Panc1 (cell line): ENCODE measurements around the gene NRP2. TPM values are rescaled to one million over a fixed set of nuclear protein-coding genes. Genes with fewer than 3 reads are reported as not detected.

Experiments used
- ATAC-seq: fragments of 200-7000 bp; cut with Tn5 transposase; 2 replicates; pipeline ENCODE4 v1.9.1; 2020; ENCODE audit warnings: mild to moderate bottlenecking, moderate library complexity
- BruUV-seq: library from RNA; stranded (reverse); fragments of 400-500 nt; replicated peaks from 2 replicates; lab custom pipeline; 2021; lab: Mats Ljungman, UMichigan
- CTCF ChIA-PET: fragments of 300-600 bp; sonication (Branson Sonifier 250); formaldehyde crosslinking; loops from one replicate; lab custom pipeline; 2022; ENCODE audit warnings: antibody characterized with exemption; lab: Charles Lee
- POLR2A ChIA-PET: fragments of 300-600 bp; sonication (Branson Sonifier 250); formaldehyde crosslinking; loops from one replicate; lab custom pipeline; 2022; ENCODE audit warnings: antibody characterized with exemption; lab: Charles Lee
- DNase-seq: peaks from one replicate; pipeline ENCODE4 v3.0.0-alpha.2; 2010; ENCODE audit warnings: low read depth, low spot score
- H3K27ac ChIP-seq: 2 replicates; pipeline ENCODE4 v1.5.1; 2011; ENCODE audit warnings: mild to moderate bottlenecking, low read length, inconsistent platforms
- H3K27me3 ChIP-seq: fragments of 200-500 bp; sonication (Bioruptor generic); 2 replicates; pipeline ENCODE4 v1.6.0; 2014; ENCODE audit warnings: low read length, inconsistent platforms; ENCODE audit not compliant: control insufficient read depth, insufficient read depth
- H3K36me3 ChIP-seq: fragments of 200-500 bp; sonication (Bioruptor generic); 2 replicates; pipeline ENCODE4 v1.5.1; 2014; ENCODE audit warnings: inconsistent platforms, mild to moderate bottlenecking, low read length, moderate library complexity; ENCODE audit not compliant: control insufficient read depth, insufficient read depth
- H3K4me1 ChIP-seq: 2 replicates; pipeline ENCODE4 v1.5.1; 2011; ENCODE audit warnings: inconsistent platforms, mild to moderate bottlenecking, low read length, moderate library complexity; ENCODE audit not compliant: control insufficient read depth, insufficient read depth
- H3K4me3 ChIP-seq, 2 experiments: 2 replicates each; pipeline ENCODE4 v1.5.1; 2011 to 2012; ENCODE audit warnings: low read depth in 2 of 2, low read length in 2 of 2, mild to moderate bottlenecking in 2 of 2, inconsistent platforms in 1 of 2, moderate library complexity in 1 of 2
- H3K9me3 ChIP-seq: fragments of 200-500 bp; sonication (Bioruptor generic); 2 replicates; pipeline ENCODE4 v1.5.1; 2014; ENCODE audit warnings: low read depth, mild to moderate bottlenecking, inconsistent platforms, low read length, moderate library complexity; ENCODE audit not compliant: control insufficient read depth, insufficient read depth
- CTCF ChIP-seq: fragments of 450-650 bp; IDR thresholded peaks from 2 replicates; pipeline ENCODE4 v1.5.1; 2017; ENCODE audit warnings: mild to moderate bottlenecking
- POLR2AphosphoS5 ChIP-seq: IDR thresholded peaks from 2 replicates; pipeline ENCODE4 v1.6.1; 2012; ENCODE audit warnings: mild to moderate bottlenecking, low read depth, low read length, moderate library complexity
- SIN3A ChIP-seq: IDR thresholded peaks from 2 replicates; pipeline ENCODE4 v1.6.1; 2012; ENCODE audit warnings: low read depth, mild to moderate bottlenecking, low read length, moderate library complexity, borderline replicate concordance; ENCODE audit not compliant: insufficient read depth
- TCF7L2 ChIP-seq: IDR thresholded peaks from 2 replicates; pipeline ENCODE4 v1.6.1; 2011; ENCODE audit warnings: mild to moderate bottlenecking, low read depth, low read length, inconsistent platforms
- in situ Hi-C: cut with HindIII; loops from 2 replicates; pipeline ENCODE4 v1.10.0; 2016; ENCODE audit warnings: low sequenced_read_pairs, low pct_unique_long_range_greater_than_20kb
- intact Hi-C: fragments of 100-400 bp; cut with micrococcal nuclease; formaldehyde crosslinking; loops from one replicate; pipeline ENCODE4 v1.10.0; 2022; ENCODE audit not compliant: unreplicated experiment
- total RNA-seq: library from RNA; stranded (reverse); gene quantifications from one replicate; pipeline ENCODE4 v1.2.1, GENCODE V29; 2021; ENCODE audit not compliant: unreplicated experiment
- TF ChIP-seq, protein P1 (sequence below), 2 experiments: IDR thresholded peaks; 2 replicates each; pipeline ENCODE4 v1.6.1; 2011 to 2012; ENCODE audit warnings: low read depth in 2 of 2, control low read depth in 1 of 2, low read length in 1 of 2, mild to moderate bottlenecking in 1 of 2, moderate library complexity in 1 of 2; ENCODE audit not compliant: insufficient read depth in 1 of 2

Gene NRP2
- total RNA-seq, 1 experiment from 2014 or later: 6.7 TPM

- DNase-seq (no peak), ATAC-seq (no peak)
- ChIA-PET CTCF (no interaction called here), POLR2A (no interaction called here)
- Histone ChIP-seq H3K27ac (no peak overlapping the region), H3K27me3 (no peaks in the 10 kb centered on the region; the same call in 1 of the 2 replicates), H3K36me3 (no peaks in the 10 kb centered on the region), H3K4me3 (no peak overlapping the region), H3K9me3 (no peaks in the 10 kb centered on the region), H3K4me1 (no peaks in the 10 kb centered on the region)
- intact Hi-C loops (no loop called here), in situ Hi-C loops (no loop called here)
- TF ChIP-seq, protein P1, sequence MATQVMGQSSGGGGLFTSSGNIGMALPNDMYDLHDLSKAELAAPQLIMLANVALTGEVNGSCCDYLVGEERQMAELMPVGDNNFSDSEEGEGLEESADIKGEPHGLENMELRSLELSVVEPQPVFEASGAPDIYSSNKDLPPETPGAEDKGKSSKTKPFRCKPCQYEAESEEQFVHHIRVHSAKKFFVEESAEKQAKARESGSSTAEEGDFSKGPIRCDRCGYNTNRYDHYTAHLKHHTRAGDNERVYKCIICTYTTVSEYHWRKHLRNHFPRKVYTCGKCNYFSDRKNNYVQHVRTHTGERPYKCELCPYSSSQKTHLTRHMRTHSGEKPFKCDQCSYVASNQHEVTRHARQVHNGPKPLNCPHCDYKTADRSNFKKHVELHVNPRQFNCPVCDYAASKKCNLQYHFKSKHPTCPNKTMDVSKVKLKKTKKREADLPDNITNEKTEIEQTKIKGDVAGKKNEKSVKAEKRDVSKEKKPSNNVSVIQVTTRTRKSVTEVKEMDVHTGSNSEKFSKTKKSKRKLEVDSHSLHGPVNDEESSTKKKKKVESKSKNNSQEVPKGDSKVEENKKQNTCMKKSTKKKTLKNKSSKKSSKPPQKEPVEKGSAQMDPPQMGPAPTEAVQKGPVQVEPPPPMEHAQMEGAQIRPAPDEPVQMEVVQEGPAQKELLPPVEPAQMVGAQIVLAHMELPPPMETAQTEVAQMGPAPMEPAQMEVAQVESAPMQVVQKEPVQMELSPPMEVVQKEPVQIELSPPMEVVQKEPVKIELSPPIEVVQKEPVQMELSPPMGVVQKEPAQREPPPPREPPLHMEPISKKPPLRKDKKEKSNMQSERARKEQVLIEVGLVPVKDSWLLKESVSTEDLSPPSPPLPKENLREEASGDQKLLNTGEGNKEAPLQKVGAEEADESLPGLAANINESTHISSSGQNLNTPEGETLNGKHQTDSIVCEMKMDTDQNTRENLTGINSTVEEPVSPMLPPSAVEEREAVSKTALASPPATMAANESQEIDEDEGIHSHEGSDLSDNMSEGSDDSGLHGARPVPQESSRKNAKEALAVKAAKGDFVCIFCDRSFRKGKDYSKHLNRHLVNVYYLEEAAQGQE (IDR thresholded peaks at IDR 0.05; ENCODE audit: insufficient read depth in 1 of 2, low read depth in 2 of 2, low read length in 1 of 2): no peak
- no peak for TF ChIP-seq SIN3A
- no TSS peak for BruUV-seq
Measured at GRCh38 chr2:205834796-205835195, 152.5 kb downstream of the NRP2 start.

- no peaks in the 10 kb centered on the region; the same call in 1 of the 2 replicates for H3K27me3 ChIP-seq
- DNase-seq (no peak), ATAC-seq (no peak)
- H3K9me3 ChIP-seq: no peaks in the 10 kb centered on the region
- no peak overlapping the region for H3K4me3 ChIP-seq
- ChIA-PET CTCF (no interaction called here), POLR2A (no interaction called here)
- no peak for TF ChIP-seq CTCF
- TF ChIP-seq POLR2AphosphoS5: no peak
- TF ChIP-seq SIN3A: no peak
- no peak for TF ChIP-seq TCF7L2
- TF ChIP-seq, protein P1 (IDR thresholded peaks at IDR 0.05; ENCODE audit: insufficient read depth in 1 of 2, low read depth in 2 of 2, low read length in 1 of 2): no peak
- BruUV-seq: no TSS peak
- in situ Hi-C loops (no loop called here), intact Hi-C loops (no loop called here)
- no peaks in the 10 kb centered on the region for H3K4me1 ChIP-seq
- H3K36me3 ChIP-seq: no peaks in the 10 kb centered on the region
- no peak overlapping the region for H3K27ac ChIP-seq
Measured at GRCh38 chr2:205835251-205835791, 153.0 kb downstream of the NRP2 start.
